ENCODE results near the gene GOLGB1.

The GOLGB1 gene

GRCh38 chr3:121648219-121648958, 101.2 kb downstream of the GOLGB1 start:
- DNase-seq (no peak), ATAC-seq (no peak)
- Mint-ChIP-seq H3K36me3 (ENCODE audit: low read depth) (peaks cover 63% of the 10 kb centered on the region), H3K9me3 (no peaks in the 10 kb centered on the region), H3K4me3 (no peak overlapping the region), H3K4me1 (peaks cover 38% of the 10 kb centered on the region), H3K27ac (no peak overlapping the region), H3K27me3 (no peaks in the 10 kb centered on the region)

DNA sequence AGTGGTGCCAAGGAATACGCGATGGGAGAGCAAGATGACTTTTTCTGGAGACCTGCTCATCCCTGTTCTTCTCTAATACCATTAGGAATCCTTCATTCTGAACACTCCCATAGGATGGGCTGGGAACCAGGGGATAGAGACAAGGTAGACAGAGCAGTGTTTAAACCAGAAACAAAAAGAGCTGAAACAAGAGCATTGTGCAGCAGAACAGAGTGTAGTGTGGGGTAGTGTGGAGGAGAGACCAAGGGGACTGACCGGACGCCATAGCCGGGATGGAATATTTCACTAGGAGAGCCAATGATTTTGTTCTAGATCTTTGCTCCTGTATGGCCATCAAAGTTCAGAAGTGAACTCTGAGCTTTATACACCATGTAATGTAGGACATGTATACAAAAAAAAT, 104.5 kb downstream of the GOLGB1 start:
- Mint-ChIP-seq H3K27me3 (no peaks in the 10 kb centered on the region), H3K4me1 (peaks cover 26% of the 10 kb centered on the region), H3K36me3 (ENCODE audit: low read depth) (peaks cover 62% of the 10 kb centered on the region), H3K9me3 (no peaks in the 10 kb centered on the region), H3K27ac (no peak overlapping the region), H3K4me3 (no peak overlapping the region)
- no peak for ATAC-seq
- no peak for DNase-seq

DNA sequence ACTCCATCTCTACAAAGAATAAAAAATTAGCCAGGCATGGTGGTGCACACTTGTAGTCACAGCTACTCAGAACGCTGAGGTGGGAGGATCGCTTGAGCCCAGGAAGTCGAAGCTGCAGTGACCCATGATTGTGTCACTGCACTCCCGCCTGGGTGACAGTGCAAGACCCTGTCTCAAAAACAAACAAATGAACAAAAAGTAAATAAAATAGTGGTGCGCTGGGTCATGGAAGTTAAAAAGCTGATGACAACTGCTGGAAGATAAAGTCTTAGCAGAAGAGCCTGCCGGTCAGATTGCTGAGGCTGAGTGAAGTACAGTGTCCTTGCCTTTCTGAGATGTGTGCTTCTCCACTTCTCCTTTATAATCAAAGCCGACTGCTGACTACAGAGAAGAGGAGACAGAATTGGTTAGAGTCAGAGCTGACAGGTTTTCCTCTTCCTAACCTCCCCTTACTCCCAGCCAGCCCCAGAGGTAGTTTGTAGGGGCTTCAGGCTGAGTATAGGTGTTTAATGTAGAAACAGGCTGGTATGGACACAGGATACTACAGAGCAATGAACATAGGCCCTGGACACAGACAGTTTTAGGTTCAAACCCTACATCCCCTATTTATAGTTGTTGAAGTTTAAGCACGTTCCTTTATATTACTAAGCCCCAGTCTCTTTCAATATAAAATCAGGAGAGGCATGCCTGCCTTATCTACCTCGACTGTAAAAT, 106.8 kb downstream of the GOLGB1 start:
- Mint-ChIP-seq H3K36me3 (ENCODE audit: low read depth) (peaks cover 68% of the 10 kb centered on the region), H3K9me3 (no peaks in the 10 kb centered on the region), H3K4me3 (no peak overlapping the region), H3K27me3 (no peaks in the 10 kb centered on the region), H3K27ac (peak overlapping the region; percentile 59), H3K4me1 (peaks cover 25% of the 10 kb centered on the region)
- DNase-seq (no peak), ATAC-seq (no peak)

- H3K27ac Mint-ChIP-seq, result peak overlapping the region; percentile 84
- DNase-seq (no peak), ATAC-seq (no peak)
- no peaks in the 10 kb centered on the region for H3K9me3 Mint-ChIP-seq
- peaks cover 26% of the 10 kb centered on the region for H3K4me1 Mint-ChIP-seq
- H3K27me3 Mint-ChIP-seq, result no peaks in the 10 kb centered on the region
- H3K4me3 Mint-ChIP-seq, result no peak overlapping the region
- H3K36me3 Mint-ChIP-seq (ENCODE audit: low read depth), result peaks cover 80% of the 10 kb centered on the region
Observed at GRCh38 chr3:121641127-121641526, 108.4 kb downstream of the GOLGB1 start.

GRCh38 chr3:121637922-121638321, 111.6 kb downstream of the GOLGB1 start:
- DNase-seq (no peak), ATAC-seq (no peak)
- Mint-ChIP-seq H3K4me1 (peaks cover 26% of the 10 kb centered on the region), H3K27ac (peak overlapping the region; percentile 22), H3K27me3 (no peaks in the 10 kb centered on the region), H3K4me3 (no peak overlapping the region), H3K36me3 (ENCODE audit: low read depth) (peaks cover 76% of the 10 kb centered on the region), H3K9me3 (no peaks in the 10 kb centered on the region)

- Mint-ChIP-seq H3K9me3 (no peaks in the 10 kb centered on the region), H3K27ac (peak overlapping the region; percentile 34)
Observed at GRCh38 chr3:121630355-121630754, 119.2 kb downstream of the GOLGB1 start.

DNA sequence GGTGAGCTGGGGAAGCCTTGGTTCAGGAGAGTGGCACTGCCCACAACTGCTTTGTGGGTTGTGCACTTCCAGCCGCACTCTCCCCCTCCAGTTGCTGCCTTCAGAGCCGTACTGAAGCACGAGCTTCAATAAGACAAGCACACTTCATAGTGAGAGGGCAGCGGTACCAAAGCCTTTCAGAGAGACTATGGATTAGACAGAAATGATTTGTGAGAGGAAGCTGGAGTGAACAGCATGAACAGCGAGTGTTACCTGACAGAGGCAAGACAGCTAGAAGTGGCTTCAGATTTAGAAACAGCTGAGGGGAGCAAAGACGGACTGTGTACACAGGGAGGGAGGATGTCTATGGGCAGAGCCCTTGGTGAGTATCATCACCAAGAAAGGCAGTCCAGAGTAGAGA, 119.9 kb downstream of the GOLGB1 start:
- H3K36me3 Mint-ChIP-seq (ENCODE audit: low read depth), result peaks cover 50% of the 10 kb centered on the region
- no peak for ATAC-seq
- H3K4me3 Mint-ChIP-seq, result no peak overlapping the region
- H3K4me1 Mint-ChIP-seq, result no peaks in the 10 kb centered on the region
- H3K27me3 Mint-ChIP-seq, result no peaks in the 10 kb centered on the region
- H3K9me3 Mint-ChIP-seq, result no peaks in the 10 kb centered on the region
- no peak for DNase-seq
- no peak overlapping the region for H3K27ac Mint-ChIP-seq

More at GRCh38 chr3:121630355-121630754, 119.2 kb downstream of the GOLGB1 start:
- no peak for ATAC-seq
- DNase-seq, result no peak
- Mint-ChIP-seq H3K4me1 (no peaks in the 10 kb centered on the region), H3K4me3 (no peak overlapping the region), H3K36me3 (ENCODE audit: low read depth) (peaks cover 56% of the 10 kb centered on the region), H3K27me3 (no peaks in the 10 kb centered on the region)

DNA sequence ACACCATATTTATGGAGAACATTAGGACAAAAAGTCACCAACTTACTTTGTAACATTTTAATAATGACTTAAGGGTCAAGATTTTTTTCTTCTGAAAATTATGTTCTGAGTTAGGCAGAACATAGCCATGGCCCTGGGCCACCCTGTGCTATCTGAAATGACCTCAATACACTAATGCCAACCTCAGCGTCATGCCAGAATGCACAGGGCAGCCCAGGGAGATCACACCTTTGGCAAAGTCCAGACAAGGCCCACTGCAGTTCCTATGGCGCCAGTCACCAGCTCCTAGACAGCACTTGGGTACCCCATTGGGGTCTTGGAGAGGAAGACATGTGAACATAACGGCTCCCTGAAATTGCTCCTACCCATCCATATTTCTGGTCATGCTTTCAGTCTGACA, 121.9 kb downstream of the GOLGB1 start:
- Mint-ChIP-seq H3K4me3 (no peak overlapping the region), H3K4me1 (no peaks in the 10 kb centered on the region), H3K9me3 (no peaks in the 10 kb centered on the region), H3K27me3 (no peaks in the 10 kb centered on the region), H3K27ac (no peak overlapping the region), H3K36me3 (ENCODE audit: low read depth) (peaks cover 38% of the 10 kb centered on the region)
- ATAC-seq, result no peak
- no peak for DNase-seq

- Mint-ChIP-seq H3K4me1 (no peaks in the 10 kb centered on the region), H3K27me3 (no peaks in the 10 kb centered on the region), H3K36me3 (ENCODE audit: low read depth) (peaks cover 35% of the 10 kb centered on the region), H3K4me3 (no peak overlapping the region), H3K27ac (no peak overlapping the region), H3K9me3 (no peaks in the 10 kb centered on the region)
- no peak for DNase-seq
- no peak for ATAC-seq
Observed at GRCh38 chr3:121627211-121627610, 122.3 kb downstream of the GOLGB1 start.

GRCh38 chr3:121626495-121626894, 123.0 kb downstream of the GOLGB1 start:
- DNase-seq (no peak), ATAC-seq (no peak)
- H3K27ac Mint-ChIP-seq, result no peak overlapping the region
- no peaks in the 10 kb centered on the region for H3K27me3 Mint-ChIP-seq
- no peaks in the 10 kb centered on the region for H3K4me1 Mint-ChIP-seq
- H3K9me3 Mint-ChIP-seq, result no peaks in the 10 kb centered on the region
- H3K4me3 Mint-ChIP-seq, result no peak overlapping the region
- peaks cover 28% of the 10 kb centered on the region for H3K36me3 Mint-ChIP-seq (ENCODE audit: low read depth)

GRCh38 chr3:121624147-121624899, 125.2 kb downstream of the GOLGB1 start:
- peaks cover 10% of the 10 kb centered on the region for H3K36me3 Mint-ChIP-seq (ENCODE audit: low read depth)
- DNase-seq (no peak), ATAC-seq (no peak)
- H3K4me3 Mint-ChIP-seq, result no peak overlapping the region
- no peak overlapping the region for H3K27ac Mint-ChIP-seq
- no peaks in the 10 kb centered on the region for H3K27me3 Mint-ChIP-seq
- no peaks in the 10 kb centered on the region for H3K4me1 Mint-ChIP-seq
- H3K9me3 Mint-ChIP-seq, result no peaks in the 10 kb centered on the region

- ATAC-seq (no peak), DNase-seq (no peak)
- no peaks in the 10 kb centered on the region for H3K27me3 Mint-ChIP-seq
Observed at GRCh38 chr3:121621491-121621890, 128.1 kb downstream of the GOLGB1 start.

GRCh38 chr3:121619691-121620090, 129.8 kb downstream of the GOLGB1 start:
- DNase-seq (no peak), ATAC-seq (no peak)
- Mint-ChIP-seq H3K4me1 (no peaks in the 10 kb centered on the region), H3K27me3 (no peaks in the 10 kb centered on the region), H3K4me3 (no peak overlapping the region), H3K9me3 (no peaks in the 10 kb centered on the region), H3K27ac (no peak overlapping the region), H3K36me3 (ENCODE audit: low read depth) (no peaks in the 10 kb centered on the region)

More at GRCh38 chr3:121621491-121621890, 128.1 kb downstream of the GOLGB1 start:
- H3K36me3 Mint-ChIP-seq (ENCODE audit: low read depth), result no peaks in the 10 kb centered on the region
- no peaks in the 10 kb centered on the region for H3K9me3 Mint-ChIP-seq
- no peak overlapping the region for H3K27ac Mint-ChIP-seq
- H3K4me3 Mint-ChIP-seq, result no peak overlapping the region
- no peaks in the 10 kb centered on the region for H3K4me1 Mint-ChIP-seq
